WI38 (cell line): ENCODE results near the gene ZNF565.
"Not testable (repeated sequence)": the region's sequence is repeated elsewhere in the genome, so short reads cannot be mapped to it uniquely, and the experiment has no call there.

Source experiments
- H3K4me3 ChIP-seq: 2 replicates; pipeline ENCODE4 v1.5.1; 2011; ENCODE audit warnings: low read depth, mild to moderate bottlenecking, control low read depth, low read length
- CTCF ChIP-seq: IDR thresholded peaks from 2 replicates; pipeline ENCODE4 v1.5.1; 2012; ENCODE audit warnings: low read depth, mild to moderate bottlenecking, control low read depth, low read length

The ZNF565 gene

DNA sequence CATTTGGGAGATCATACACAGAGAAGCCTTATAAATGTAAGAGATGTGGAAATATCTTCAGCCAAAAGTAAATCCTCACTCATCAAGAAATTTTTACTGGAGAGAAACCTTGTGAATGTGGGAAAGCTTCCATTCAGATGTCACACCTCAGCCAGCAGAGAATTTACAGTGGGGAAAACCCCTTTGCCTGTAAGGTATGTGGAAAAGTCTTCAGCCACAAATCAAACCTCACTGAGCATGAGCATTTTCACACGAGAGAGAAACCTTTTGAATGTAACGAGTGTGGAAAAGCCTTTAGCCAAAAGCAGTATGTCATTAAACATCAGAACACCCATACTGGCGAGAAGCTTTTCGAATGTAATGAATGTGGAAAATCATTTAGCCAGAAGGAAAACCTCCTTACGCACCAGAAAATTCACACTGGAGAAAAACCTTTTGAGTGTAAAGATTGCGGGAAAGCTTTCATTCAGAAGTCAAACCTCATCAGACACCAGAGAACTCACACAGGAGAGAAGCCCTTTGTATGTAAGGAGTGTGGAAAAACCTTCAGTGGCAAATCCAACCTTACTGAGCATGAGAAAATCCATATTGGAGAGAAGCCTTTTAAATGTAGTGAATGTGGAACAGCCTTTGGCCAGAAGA, 22.0 kb upstream of the ZNF565 start:
- TF ChIP-seq CTCF, result no peak
- no peak overlapping the region for H3K4me3 ChIP-seq

DNA sequence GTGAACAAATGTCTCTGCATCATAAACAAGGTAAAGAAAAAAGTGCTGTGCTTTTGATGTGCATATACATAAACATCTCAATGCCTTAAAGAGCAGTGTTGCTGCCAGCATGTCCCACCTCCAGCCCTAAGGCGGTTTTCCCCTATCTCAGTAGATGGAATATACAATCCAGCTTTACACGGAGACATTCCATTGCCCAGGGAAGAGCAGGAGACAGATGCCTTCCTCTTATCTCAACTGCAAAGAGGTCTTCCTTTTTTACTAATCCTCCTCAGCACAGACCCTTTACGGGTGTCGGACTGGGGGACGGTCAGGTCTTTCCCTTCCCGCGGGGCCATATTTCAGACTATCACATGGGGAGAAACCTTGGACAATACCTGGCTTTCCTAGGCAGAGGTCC, 19.2 kb upstream of the ZNF565 start:
- not testable (repeated sequence) for H3K4me3 ChIP-seq

DNA sequence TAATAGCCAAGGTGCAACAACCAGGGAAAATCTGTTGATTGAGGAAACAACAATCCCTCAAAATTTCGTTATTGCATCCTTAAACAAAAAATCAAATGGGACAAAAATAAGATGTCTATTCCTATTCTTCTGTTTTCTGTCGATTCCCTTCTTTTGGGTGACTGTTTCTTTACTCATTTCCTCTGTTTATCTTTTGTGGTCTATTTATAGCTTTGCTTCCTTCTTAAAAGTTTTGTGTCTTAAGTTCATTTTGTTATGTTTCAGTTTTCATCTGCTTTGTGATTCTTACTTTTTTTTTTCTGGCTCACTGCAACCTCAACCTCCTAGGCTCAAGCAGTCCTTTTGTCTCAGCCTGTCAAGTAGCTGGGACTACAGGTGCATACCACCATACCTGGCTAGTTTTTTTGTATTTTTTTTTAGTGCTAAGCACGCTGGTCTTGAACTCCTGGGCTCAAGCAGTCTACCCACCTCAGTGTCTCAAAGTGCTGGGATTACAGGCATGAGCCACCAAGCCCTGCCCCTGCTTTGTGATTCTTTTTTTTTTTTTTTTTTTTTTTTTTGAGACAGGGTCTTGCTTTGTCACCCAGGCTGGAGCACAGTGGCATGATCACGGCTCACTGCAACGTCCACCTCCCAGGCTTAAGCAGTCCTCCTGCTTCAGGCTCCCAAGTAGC, 10.9 kb upstream of the ZNF565 start:
- no peak for TF ChIP-seq CTCF
- peak overlapping the region; percentile 35 for H3K4me3 ChIP-seq

DNA sequence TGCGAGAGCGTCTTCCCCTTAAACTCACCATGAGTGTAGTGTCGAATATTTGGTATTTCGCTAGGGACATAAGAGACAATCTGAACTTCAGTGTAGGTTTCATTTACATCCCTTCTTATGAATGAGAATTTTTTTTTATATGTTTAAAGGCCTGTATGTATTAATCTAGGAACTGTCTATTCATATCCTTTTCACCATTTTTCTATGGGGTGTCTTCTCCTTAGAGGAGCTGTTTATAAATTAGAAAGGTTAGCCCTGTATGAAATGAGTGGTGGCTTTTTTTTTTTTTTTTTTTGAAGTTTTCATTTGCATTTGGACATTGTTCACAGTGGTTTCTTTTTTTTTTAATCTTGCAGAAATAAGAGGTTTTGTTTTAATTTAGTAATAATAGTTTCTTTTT, 8.0 kb upstream of the ZNF565 start:
- TF ChIP-seq CTCF, result no peak
- no peak overlapping the region for H3K4me3 ChIP-seq

DNA sequence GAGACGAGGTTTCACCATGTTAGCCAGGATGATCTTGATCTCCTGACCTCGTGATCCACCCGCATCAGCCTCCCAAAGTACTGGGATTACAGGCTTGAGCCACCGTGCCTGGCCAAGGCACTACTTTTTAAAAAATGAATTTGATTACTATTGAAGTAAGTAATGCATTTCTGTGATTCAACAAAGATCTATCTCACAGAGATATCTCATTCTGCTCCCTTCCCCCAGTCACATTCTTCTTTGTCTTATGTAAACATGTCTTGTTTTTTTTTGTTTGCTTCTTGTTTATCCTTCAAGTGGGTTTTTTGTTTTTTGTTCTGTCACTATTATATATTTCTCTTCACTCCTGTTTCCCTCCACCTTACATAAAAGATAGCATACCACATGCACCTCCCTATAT, 7.0 kb upstream of the ZNF565 start:
- TF ChIP-seq CTCF, result no peak
- no peak overlapping the region for H3K4me3 ChIP-seq

DNA sequence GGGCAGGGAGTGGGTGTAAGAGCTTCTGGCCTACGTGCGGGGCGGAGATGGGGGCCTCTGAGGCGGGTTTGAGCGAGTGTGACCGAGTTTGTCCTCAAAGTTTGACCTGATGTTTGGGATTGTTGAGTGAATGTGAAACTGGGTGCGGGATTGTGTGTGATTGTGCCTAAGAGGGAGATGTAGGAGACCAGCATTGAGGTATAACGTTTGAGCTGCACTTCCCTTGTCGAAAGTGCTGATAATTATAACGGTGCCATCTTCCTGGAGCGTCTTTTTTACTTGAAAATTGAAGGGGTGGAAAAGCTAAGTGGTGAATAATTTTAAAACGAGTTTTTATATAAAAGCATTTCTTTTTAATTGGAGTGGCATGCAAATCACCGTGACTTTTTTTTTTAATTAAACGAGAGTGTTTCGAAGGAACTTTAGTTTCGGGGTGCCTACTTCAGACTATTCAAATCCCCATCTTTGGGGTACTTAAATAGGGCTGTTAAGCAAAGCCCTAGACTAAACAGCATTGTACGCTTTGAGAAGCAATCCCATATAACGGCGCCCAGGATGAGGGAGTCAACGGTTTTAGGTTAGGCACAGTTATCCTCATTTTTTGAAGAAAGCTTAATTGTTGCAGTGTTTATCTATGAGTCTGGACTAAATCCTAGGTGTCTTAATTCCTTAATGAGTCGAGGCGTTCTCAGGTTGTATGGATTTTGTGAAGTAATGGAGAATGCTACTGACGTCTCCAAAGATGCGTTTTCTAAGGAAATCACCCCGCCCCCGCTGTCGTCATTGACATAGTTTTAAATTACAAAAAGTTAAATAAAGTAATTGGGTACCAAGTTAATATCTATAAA, 1.0 kb upstream of the ZNF565 start:
- H3K4me3 ChIP-seq, result peak overlapping the region; percentile 72
- no peak for TF ChIP-seq CTCF

- no peak for TF ChIP-seq CTCF
- H3K4me3 ChIP-seq, result no peak overlapping the region
These were observed 1.6 kb downstream of the ZNF565 start for GRCh38 chr19:36212895-36213294.
